Measurements from ENCODE around the gene ZBTB24. TPM values are rescaled to one million over a fixed set of nuclear protein-coding genes. Genes with fewer than 3 reads are reported as not detected.
A peak's percentile ranks its signal among the peaks of the same experiment; 100 is the strongest.

The ZBTB24 gene
- total RNA-seq, 6 experiments from 2014 or later = 5.7 to 6.3 (median 6.1) TPM

GRCh38 chr6:109455437-109456110, 27.4 kb downstream of the ZBTB24 start, which contains the start of gene MICAL1:
Gene MICAL1, minus strand, starts transcription at chr6:109455772. Its CDS starts 1,576 bp downstream, at chr6:109454196.
- Mint-ChIP-seq H3K27ac (peak within 1 kb of the TSS; percentile 94), H3K36me3 (ENCODE audit: low read depth) (peaks cover 4% of the 10 kb centered on the region; the same call in 1 of the 2 replicates), H3K4me1 (ENCODE audit: low read depth) (peaks cover 45% of the 10 kb centered on the region), H3K27me3 (ENCODE audit: insufficient read depth) (peaks cover 7% of the 10 kb centered on the region), H3K9me3 (no peaks in the 10 kb centered on the region), H3K4me3 (peak within 1 kb of the TSS; percentile 99)
- TF ChIP-seq, protein P1, sequence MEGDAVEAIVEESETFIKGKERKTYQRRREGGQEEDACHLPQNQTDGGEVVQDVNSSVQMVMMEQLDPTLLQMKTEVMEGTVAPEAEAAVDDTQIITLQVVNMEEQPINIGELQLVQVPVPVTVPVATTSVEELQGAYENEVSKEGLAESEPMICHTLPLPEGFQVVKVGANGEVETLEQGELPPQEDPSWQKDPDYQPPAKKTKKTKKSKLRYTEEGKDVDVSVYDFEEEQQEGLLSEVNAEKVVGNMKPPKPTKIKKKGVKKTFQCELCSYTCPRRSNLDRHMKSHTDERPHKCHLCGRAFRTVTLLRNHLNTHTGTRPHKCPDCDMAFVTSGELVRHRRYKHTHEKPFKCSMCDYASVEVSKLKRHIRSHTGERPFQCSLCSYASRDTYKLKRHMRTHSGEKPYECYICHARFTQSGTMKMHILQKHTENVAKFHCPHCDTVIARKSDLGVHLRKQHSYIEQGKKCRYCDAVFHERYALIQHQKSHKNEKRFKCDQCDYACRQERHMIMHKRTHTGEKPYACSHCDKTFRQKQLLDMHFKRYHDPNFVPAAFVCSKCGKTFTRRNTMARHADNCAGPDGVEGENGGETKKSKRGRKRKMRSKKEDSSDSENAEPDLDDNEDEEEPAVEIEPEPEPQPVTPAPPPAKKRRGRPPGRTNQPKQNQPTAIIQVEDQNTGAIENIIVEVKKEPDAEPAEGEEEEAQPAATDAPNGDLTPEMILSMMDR (IDR thresholded peaks at IDR 0.05) = peak; percentile 63
- peak; percentile 65 for DNase-seq

DNA sequence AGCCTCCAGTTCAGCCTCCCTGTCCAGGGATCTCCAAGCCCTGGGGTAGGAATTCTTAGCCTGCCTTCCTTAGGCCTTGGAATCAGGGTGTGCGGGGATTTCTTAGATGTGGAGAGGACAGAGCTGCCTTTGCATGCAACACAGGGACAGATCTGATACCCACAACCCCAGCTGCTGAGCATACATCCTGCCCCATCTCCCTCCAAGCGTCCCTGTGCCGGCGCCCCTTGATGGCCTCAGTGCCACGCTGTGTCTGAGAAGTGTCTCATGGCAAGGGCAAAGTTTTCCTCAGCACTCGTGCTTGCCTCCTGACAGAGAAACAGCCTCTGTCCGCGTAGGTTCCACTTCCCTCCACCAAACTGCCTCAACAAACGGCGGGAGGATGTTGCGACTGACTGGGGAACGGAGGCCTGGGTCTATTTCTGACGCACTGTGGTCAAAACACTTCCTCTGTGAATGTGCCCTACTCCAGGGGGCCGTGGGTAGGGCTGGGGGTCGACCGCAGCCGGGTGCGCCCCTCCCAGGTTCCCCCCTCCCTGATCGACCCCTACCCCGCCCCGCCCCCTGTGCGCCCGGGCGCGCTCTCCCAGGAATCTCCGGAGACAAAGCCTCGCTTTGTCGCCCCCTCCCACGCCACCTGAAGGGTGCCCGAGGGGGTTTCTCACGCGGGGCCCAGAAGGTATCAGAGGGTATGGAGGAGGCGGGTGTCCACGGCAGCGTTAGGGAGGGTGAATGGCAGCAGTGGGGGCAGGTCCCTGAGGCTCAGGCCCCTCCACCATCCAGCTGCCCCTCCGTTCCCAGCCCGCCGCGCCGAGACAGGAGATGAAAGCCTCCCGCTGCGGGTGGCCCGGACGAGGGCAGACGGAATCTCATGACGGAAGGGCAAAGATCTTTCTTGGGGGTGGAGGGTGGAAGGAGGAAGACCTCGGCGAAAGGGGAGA, 28.3 kb downstream of the ZBTB24 start:
- Mint-ChIP-seq H3K4me1 (ENCODE audit: low read depth) (peaks cover 45% of the 10 kb centered on the region), H3K36me3 (ENCODE audit: low read depth) (peaks cover 4% of the 10 kb centered on the region; the same call in 1 of the 2 replicates), H3K27ac (peak overlapping the region; percentile 94), H3K9me3 (no peaks in the 10 kb centered on the region), H3K4me3 (peak overlapping the region; percentile 99), H3K27me3 (ENCODE audit: insufficient read depth) (peaks cover 6% of the 10 kb centered on the region)
- DNase-seq = no peak
- TF ChIP-seq, protein P1 (IDR thresholded peaks at IDR 0.05) = no peak

DNA sequence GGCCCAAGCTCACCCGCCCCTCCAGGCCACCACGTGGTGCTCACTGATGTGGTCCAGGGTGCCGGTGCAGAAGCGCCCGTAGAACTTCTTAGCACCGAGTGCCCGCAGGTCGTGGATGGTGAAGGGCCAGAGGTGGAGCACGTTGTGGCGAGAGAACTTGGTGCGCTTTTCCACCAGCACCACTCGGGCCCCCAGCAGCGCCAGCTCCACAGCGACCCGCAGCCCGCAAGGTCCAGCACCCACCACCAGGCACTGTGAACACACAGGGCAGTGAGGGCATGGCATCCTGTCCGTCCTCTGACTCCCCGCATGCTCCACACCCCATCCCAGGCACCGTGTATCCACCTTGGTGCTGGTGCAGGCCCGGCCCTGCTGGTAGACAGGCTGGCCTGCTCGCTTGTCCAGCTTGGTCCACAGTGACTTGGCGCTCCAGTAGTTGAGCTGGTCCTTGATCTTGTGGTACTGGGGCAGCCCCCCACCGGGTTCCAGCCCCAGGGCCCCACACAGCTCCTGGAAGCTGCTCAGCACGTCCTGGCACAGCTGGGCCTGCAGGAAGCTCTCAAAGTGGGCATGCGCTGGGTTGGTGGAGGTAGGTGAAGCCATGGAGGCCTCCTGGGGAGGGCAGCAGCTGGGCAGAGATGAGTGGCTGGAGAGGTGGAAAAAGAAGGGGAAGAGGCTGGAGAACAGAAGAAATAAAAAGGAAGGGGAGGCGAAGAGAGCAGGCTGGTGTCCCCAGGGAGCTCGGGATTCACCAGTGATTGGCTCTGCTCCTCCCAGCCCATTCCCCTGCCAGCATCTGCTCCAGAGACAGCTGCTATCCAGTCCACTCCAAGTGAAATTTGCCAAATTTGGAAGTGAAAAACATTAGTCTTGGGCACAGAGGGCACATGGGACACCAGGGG, 29.2 kb downstream of the ZBTB24 start:
- Mint-ChIP-seq H3K4me1 (ENCODE audit: low read depth) (peaks cover 37% of the 10 kb centered on the region), H3K27ac (peak overlapping the region; percentile 75), H3K4me3 (peak overlapping the region; percentile 99), H3K9me3 (no peaks in the 10 kb centered on the region), H3K36me3 (ENCODE audit: low read depth) (peaks cover 4% of the 10 kb centered on the region; the same call in 1 of the 2 replicates), H3K27me3 (ENCODE audit: insufficient read depth) (peaks cover 6% of the 10 kb centered on the region)
- TF ChIP-seq, protein P1 (IDR thresholded peaks at IDR 0.05) = 0 out of 2 replicates have a peak, but pooled peaks have one; percentile 8
- DNase-seq = no peak

DNA sequence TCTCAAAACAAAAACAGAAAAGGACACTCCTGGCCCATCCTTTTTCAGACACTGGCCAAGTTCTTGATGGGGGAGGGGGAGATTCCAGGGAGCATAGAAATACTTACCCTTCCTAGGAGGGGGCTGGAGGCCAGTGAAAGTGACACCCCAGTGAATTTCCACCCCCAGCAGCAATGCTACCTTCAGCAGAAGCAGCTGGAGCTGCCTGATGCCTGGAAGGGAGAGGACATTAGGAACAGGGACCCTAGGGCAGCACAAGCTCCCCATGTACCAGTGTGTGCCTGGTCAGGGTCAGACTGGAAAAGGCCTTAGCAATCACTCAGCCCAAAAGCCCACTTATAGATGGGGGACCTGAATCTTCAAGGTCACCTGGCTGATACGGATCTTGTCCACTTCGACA, 29.9 kb downstream of the ZBTB24 start:
- DNase-seq = no peak
- Mint-ChIP-seq H3K4me1 (ENCODE audit: low read depth) (peaks cover 30% of the 10 kb centered on the region), H3K27ac (no peak overlapping the region), H3K9me3 (no peaks in the 10 kb centered on the region), H3K27me3 (ENCODE audit: insufficient read depth) (peaks cover 6% of the 10 kb centered on the region), H3K36me3 (ENCODE audit: low read depth) (peaks cover 4% of the 10 kb centered on the region; the same call in 1 of the 2 replicates), H3K4me3 (no peak overlapping the region)
- TF ChIP-seq, protein P1 (IDR thresholded peaks at IDR 0.05) = no peak

DNA sequence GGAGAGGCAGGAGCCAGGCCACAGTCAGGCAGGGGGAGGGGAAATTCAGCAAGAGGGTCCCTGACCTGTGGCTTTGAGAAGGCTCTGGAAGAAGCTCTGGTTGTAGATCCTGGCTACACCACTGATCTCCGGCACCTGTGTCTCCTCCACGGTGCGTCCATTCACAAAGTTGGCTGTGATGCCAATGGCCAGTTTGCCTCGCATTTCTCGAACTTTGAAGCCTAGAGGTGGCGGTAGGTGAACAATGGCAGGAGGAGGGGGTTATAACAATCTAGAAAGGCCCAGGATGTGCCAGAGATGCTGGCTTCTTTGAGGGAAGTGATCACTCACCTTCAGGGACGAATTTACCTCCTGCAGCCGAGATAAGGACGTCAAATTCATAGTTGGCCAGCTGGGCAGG, 30.8 kb downstream of the ZBTB24 start:
- H3K27me3 Mint-ChIP-seq (ENCODE audit: insufficient read depth) = peaks cover 4% of the 10 kb centered on the region
- peaks cover 20% of the 10 kb centered on the region for H3K4me1 Mint-ChIP-seq (ENCODE audit: low read depth)
- no peaks in the 10 kb centered on the region for H3K9me3 Mint-ChIP-seq
- DNase-seq = no peak
- peaks cover 4% of the 10 kb centered on the region; the same call in 1 of the 2 replicates for H3K36me3 Mint-ChIP-seq (ENCODE audit: low read depth)
- no peak overlapping the region for H3K27ac Mint-ChIP-seq
- H3K4me3 Mint-ChIP-seq = no peak overlapping the region
- TF ChIP-seq, protein P1 (IDR thresholded peaks at IDR 0.05) = no peak
